GM12872 (cell line): ENCODE data around the gene HAPLN2.

Experiments used
- CTCF ChIP-seq: IDR thresholded peaks from 3 replicates; pipeline ENCODE4 v1.5.1; 2011; ENCODE audit warnings: low read depth, mild to moderate bottlenecking, low read length, moderate library complexity; ENCODE audit not compliant: insufficient read depth

Gene HAPLN2

GRCh38 chr1:156601122-156601830 is 17.9 kb upstream of the HAPLN2 start, which contains the start of gene GPATCH4:
Gene GPATCH4 (minus strand): TSS chr1:156601479.
- no peak for TF ChIP-seq CTCF

- no peak for TF ChIP-seq CTCF
Observed at GRCh38 chr1:156601892-156602291, 17.3 kb upstream of the HAPLN2 start.

GRCh38 chr1:156602557-156602993 is 16.6 kb upstream of the HAPLN2 start:
- peak; percentile 56 for TF ChIP-seq CTCF

GRCh38 chr1:156608036-156608674 is 11.1 kb upstream of the HAPLN2 start:
- TF ChIP-seq CTCF: peak; percentile 84

GRCh38 chr1:156608981-156609380 is 10.2 kb upstream of the HAPLN2 start:
- peak; percentile 74 for TF ChIP-seq CTCF

GRCh38 chr1:156612666-156613065 is 6.5 kb upstream of the HAPLN2 start:
- no peak for TF ChIP-seq CTCF

GRCh38 chr1:156615946-156616345 is 3.3 kb upstream of the HAPLN2 start:
- no peak for TF ChIP-seq CTCF
